ENCODE data around the gene DYNLRB1. TPM values are rescaled to one million over a fixed set of nuclear protein-coding genes. Genes with fewer than 3 reads are reported as not detected.

Gene DYNLRB1
- total and polyA plus RNA-seq, 2 of the 13 experiments (the other 11 are each of a cell fraction or from before 2014, with no cell fraction given), result 140 to 244 TPM

GRCh38 chr20:34512266-34512954 lies 3.8 kb upstream of the DYNLRB1 start (continued):
- TF ChIP-seq HNF1A (IDR thresholded peaks at IDR 0.05; ENCODE audit: low read depth), result no peak
- peak; percentile 35; the same call in 1 of the 2 replicates for TF ChIP-seq HNF1A (CRISPR knock-in tag; IDR thresholded peaks at IDR 0.05; ENCODE audit: borderline replicate concordance)
- TF ChIP-seq GPN1 (CRISPR knock-in tag; IDR thresholded peaks at IDR 0.05; ENCODE audit: borderline replicate concordance), result no peak
- no peak for TF ChIP-seq JDP2 (CRISPR knock-in tag; IDR thresholded peaks at IDR 0.05; ENCODE audit: borderline replicate concordance)
- TF ChIP-seq ZNF839 (CRISPR knock-in tag; IDR thresholded peaks at IDR 0.05; ENCODE audit: borderline replicate concordance), result no peak
- no peak for TF ChIP-seq RBM39 (IDR thresholded peaks at IDR 0.05; ENCODE audit: low read depth, low read length, poor library complexity, severe bottlenecking)
- no peak for TF ChIP-seq ZNF496 (CRISPR knock-in tag; IDR thresholded peaks at IDR 0.05; ENCODE audit: insufficient replicate concordance)
- TF ChIP-seq PLSCR1 (CRISPR knock-in tag; IDR thresholded peaks at IDR 0.05; ENCODE audit: borderline replicate concordance), result no peak
- TF ChIP-seq FOSL1 (CRISPR knock-in tag; IDR thresholded peaks at IDR 0.05; ENCODE audit: borderline replicate concordance), result no peak
- TF ChIP-seq ZNF235 (CRISPR knock-in tag; IDR thresholded peaks at IDR 0.05; ENCODE audit: borderline replicate concordance), result no peak
- no peak for TF ChIP-seq CAMTA2 (CRISPR knock-in tag; IDR thresholded peaks at IDR 0.05; ENCODE audit: borderline replicate concordance)
- 0 out of 2 replicates have a peak, but pooled peaks have one; percentile 16 for TF ChIP-seq ZNF263 (CRISPR knock-in tag; IDR thresholded peaks at IDR 0.05)
- TF ChIP-seq, protein P1, sequence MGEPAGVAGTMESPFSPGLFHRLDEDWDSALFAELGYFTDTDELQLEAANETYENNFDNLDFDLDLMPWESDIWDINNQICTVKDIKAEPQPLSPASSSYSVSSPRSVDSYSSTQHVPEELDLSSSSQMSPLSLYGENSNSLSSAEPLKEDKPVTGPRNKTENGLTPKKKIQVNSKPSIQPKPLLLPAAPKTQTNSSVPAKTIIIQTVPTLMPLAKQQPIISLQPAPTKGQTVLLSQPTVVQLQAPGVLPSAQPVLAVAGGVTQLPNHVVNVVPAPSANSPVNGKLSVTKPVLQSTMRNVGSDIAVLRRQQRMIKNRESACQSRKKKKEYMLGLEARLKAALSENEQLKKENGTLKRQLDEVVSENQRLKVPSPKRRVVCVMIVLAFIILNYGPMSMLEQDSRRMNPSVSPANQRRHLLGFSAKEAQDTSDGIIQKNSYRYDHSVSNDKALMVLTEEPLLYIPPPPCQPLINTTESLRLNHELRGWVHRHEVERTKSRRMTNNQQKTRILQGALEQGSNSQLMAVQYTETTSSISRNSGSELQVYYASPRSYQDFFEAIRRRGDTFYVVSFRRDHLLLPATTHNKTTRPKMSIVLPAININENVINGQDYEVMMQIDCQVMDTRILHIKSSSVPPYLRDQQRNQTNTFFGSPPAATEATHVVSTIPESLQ (CRISPR knock-in tag; conservative IDR thresholded peaks at IDR 0.05), result no peak
- TF ChIP-seq REXO4 (CRISPR knock-in tag; IDR thresholded peaks at IDR 0.05; ENCODE audit: borderline replicate concordance), result no peak
- TF ChIP-seq MLLT10 (CRISPR knock-in tag; IDR thresholded peaks at IDR 0.05), result no peak
- no peak for TF ChIP-seq ZNF138 (CRISPR knock-in tag; IDR thresholded peaks at IDR 0.05; ENCODE audit: low read depth)
- TF ChIP-seq ZBTB7A (CRISPR knock-in tag; IDR thresholded peaks at IDR 0.05), result 0 out of 2 replicates have a peak, but pooled peaks have one; percentile 37
- TF ChIP-seq STAG1 (CRISPR knock-in tag; IDR thresholded peaks at IDR 0.05), result peak; percentile 16
- peak; percentile 37; the same call in 1 of the 2 replicates for TF ChIP-seq ZNF614 (CRISPR knock-in tag; IDR thresholded peaks at IDR 0.05; ENCODE audit: borderline replicate concordance)
- no peak for TF ChIP-seq U2AF2 (IDR thresholded peaks at IDR 0.05; ENCODE audit: low read depth, low read length)
- TF ChIP-seq ZNF766 (CRISPR knock-in tag; IDR thresholded peaks at IDR 0.05; ENCODE audit: borderline replicate concordance), result no peak
- TF ChIP-seq TFAP4 (IDR thresholded peaks at IDR 0.05; ENCODE audit: borderline replicate concordance, low read depth), result peak; percentile 95

Data from HepG2 (cell line).